GM12878 (cell line): ENCODE data around the gene SEL1L. TPM values are rescaled to one million over a fixed set of nuclear protein-coding genes. Genes with fewer than 3 reads are reported as not detected.

Experiments
- CREB1 ChIP-seq: IDR thresholded peaks from 2 replicates; pipeline ENCODE4 v1.6.1; 2012; ENCODE audit warnings: low read depth, mild to moderate bottlenecking, inconsistent platforms
- CREM ChIP-seq: IDR thresholded peaks from 2 replicates; pipeline ENCODE4 v1.6.1; 2014; ENCODE audit warnings: antibody characterized with exemption, low read depth
- HDGF ChIP-seq: fragments of 450-650 bp; IDR thresholded peaks from 2 replicates; pipeline ENCODE4 v1.6.1; 2016; ENCODE audit warnings: antibody characterized with exemption
- JUND ChIP-seq: IDR thresholded peaks from 2 replicates; pipeline ENCODE4 v1.6.1; 2012; ENCODE audit warnings: low read depth, mild to moderate bottlenecking, low read length, improper control_type of control experiment, moderate library complexity
- MEF2A ChIP-seq: IDR thresholded peaks from 2 replicates; pipeline ENCODE4 v1.6.1; 2011; ENCODE audit warnings: low read depth, mild to moderate bottlenecking, low read length, moderate library complexity; ENCODE audit not compliant: insufficient read depth
- RELB ChIP-seq: fragments of 450-650 bp; IDR thresholded peaks from 2 replicates; pipeline ENCODE4 v1.6.1; 2017; ENCODE audit warnings: low read depth, mild to moderate bottlenecking, moderate library complexity
- RUNX3 ChIP-seq: IDR thresholded peaks from 2 replicates; pipeline ENCODE4 v1.6.1; 2012; ENCODE audit warnings: low read length, inconsistent platforms
- polyA plus RNA-seq, 11 experiments: library from polyadenylated mRNA; depleted of rRNA in 4 of 11; unstranded in 6 of 11; stranded (reverse) in 5 of 11; fragments of >200 nt; fragmentation: Nextera tagmentation in 4 of 11; fragmentation: Illumina TruSeq in 1 of 11; extraction: Ambion mirVana in 4 of 11; extraction: Trizol in 1 of 11; gene quantifications; 1 replicate in 1 of 11; 2 replicates in 10 of 11; pipeline versions ENCODE4 v1.2.1 to v1.2.3, GENCODE V29; 2011 to 2016; ENCODE audit warnings: inconsistent platforms in 2 of 11, missing spikeins in 2 of 11, low read depth in 1 of 11
- total RNA-seq, 4 experiments: library from RNA; depleted of rRNA in 3 of 4; stranded (reverse); fragments of >200 nt in 3 of 4; fragmentation: Illumina TruSeq in 1 of 4; extraction: Trizol in 1 of 4; gene quantifications; 2 replicates each; pipeline versions ENCODE4 v1.2.1 to v1.2.3, GENCODE V29; 2013 to 2021
- TF ChIP-seq, protein P1 (sequence below): fragments of 450-650 bp; IDR thresholded peaks from 2 replicates; pipeline ENCODE4 v1.6.1; 2017; ENCODE audit warnings: mild to moderate bottlenecking, moderate library complexity

The SEL1L gene
- total and polyA plus RNA-seq, 10 of the 15 experiments (the other 5 are each of a cell fraction or from before 2014, with no cell fraction given) = 13.4 to 57.2 (median 31.7) TPM

GRCh38 chr14:81474148-81474492, 59.5 kb downstream of the SEL1L start (continued):
- TF ChIP-seq, protein P1, sequence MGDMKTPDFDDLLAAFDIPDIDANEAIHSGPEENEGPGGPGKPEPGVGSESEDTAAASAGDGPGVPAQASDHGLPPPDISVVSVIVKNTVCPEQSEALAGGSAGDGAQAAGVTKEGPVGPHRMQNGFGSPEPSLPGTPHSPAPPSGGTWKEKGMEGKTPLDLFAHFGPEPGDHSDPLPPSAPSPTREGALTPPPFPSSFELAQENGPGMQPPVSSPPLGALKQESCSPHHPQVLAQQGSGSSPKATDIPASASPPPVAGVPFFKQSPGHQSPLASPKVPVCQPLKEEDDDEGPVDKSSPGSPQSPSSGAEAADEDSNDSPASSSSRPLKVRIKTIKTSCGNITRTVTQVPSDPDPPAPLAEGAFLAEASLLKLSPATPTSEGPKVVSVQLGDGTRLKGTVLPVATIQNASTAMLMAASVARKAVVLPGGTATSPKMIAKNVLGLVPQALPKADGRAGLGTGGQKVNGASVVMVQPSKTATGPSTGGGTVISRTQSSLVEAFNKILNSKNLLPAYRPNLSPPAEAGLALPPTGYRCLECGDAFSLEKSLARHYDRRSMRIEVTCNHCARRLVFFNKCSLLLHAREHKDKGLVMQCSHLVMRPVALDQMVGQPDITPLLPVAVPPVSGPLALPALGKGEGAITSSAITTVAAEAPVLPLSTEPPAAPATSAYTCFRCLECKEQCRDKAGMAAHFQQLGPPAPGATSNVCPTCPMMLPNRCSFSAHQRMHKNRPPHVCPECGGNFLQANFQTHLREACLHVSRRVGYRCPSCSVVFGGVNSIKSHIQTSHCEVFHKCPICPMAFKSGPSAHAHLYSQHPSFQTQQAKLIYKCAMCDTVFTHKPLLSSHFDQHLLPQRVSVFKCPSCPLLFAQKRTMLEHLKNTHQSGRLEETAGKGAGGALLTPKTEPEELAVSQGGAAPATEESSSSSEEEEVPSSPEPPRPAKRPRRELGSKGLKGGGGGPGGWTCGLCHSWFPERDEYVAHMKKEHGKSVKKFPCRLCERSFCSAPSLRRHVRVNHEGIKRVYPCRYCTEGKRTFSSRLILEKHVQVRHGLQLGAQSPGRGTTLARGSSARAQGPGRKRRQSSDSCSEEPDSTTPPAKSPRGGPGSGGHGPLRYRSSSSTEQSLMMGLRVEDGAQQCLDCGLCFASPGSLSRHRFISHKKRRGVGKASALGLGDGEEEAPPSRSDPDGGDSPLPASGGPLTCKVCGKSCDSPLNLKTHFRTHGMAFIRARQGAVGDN = 0 out of 2 replicates have a peak, but pooled peaks have one; percentile 39
- TF ChIP-seq HDGF = no peak
- TF ChIP-seq RUNX3 = peak; percentile 74
- 0 out of 2 replicates have a peak, but pooled peaks have one; percentile 16 for TF ChIP-seq CREM
- TF ChIP-seq JUND = no peak
- TF ChIP-seq RELB = peak; percentile 54
- TF ChIP-seq CREB1 = 0 out of 2 replicates have a peak, but pooled peaks have one; percentile 31
- TF ChIP-seq MEF2A = 0 out of 2 replicates have a peak, but pooled peaks have one; percentile 38
- TF ChIP-seq, all 136 proteins: peak for 17
